ENCODE results near the gene RNF166. TPM values are rescaled to one million over a fixed set of nuclear protein-coding genes. Genes with fewer than 3 reads are reported as not detected.

The RNF166 gene
- total and polyA plus RNA-seq, 4 donors: 6.5 to 9.1 (median 7.6) TPM

DNA sequence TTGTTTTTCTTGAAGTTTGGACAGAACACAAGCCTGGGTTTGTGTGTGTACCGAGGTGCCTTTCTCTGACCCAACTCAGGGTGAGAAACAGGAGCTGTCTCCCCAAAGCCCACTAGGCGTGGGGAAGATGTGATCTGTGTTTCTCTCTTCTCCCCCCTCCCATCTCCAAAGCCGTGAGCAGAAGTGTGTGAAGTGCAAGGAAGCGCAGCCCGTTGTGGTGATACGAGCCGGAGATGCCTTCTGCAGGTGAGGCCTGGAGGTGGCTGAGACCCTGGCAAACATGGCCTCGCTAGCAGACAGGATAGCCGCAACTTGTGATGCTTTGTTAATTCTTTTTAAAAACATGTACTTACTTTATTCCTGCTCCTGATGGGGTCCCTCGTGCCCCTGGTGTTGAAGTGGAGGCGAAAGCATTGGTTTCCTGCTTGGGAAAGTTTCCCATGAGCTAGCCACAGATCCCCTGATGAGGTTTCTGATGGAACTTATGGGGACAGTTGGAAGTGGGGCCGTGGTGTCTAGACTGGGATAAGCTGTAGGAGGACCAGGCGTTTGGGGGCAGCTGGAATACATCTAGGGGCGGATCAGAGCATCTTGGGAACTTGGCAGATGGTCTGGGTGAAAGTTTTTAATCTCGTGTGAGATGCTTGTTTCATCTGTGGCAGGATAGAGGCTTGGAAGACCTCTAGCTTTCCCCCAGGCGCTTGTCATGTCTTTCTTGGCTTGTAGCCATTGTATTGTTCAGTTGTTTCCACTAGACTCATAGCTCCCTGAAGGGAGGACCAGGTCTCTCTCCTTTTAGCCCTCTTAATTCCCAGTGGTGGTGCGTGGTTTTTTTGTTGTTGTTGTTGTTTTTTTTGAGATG lies 988 bp upstream of the RNF166 start:
- peaks cover 0 to under 1% (median 0%) of the 10 kb centered on the region in 4 donors for H3K36me3 ChIP-seq (ENCODE audit: control insufficient read depth in 4 of 4, insufficient read depth in 3 of 4, low read depth in 1 of 4, low read length in 3 of 4)
- peak overlapping the region; percentile 81 to 95 for H3K9ac ChIP-seq (ENCODE audit: low read depth in 1 of 2, low read length in 2 of 2)
- peaks cover 6 to 31% (median 25%) of the 10 kb centered on the region in 4 donors for H3K4me1 ChIP-seq (ENCODE audit: control insufficient read depth in 4 of 4, insufficient read depth in 4 of 4, low read length in 3 of 4)
- TF ChIP-seq, protein P1, sequence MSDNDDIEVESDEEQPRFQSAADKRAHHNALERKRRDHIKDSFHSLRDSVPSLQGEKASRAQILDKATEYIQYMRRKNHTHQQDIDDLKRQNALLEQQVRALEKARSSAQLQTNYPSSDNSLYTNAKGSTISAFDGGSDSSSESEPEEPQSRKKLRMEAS (IDR thresholded peaks at IDR 0.05): no peak
- TF ChIP-seq HNF4G (IDR thresholded peaks at IDR 0.05): no peak
- no peak for TF ChIP-seq JUND (IDR thresholded peaks at IDR 0.05)
- no peak for TF ChIP-seq SP1 (IDR thresholded peaks at IDR 0.05)
- TF ChIP-seq, protein P2, sequence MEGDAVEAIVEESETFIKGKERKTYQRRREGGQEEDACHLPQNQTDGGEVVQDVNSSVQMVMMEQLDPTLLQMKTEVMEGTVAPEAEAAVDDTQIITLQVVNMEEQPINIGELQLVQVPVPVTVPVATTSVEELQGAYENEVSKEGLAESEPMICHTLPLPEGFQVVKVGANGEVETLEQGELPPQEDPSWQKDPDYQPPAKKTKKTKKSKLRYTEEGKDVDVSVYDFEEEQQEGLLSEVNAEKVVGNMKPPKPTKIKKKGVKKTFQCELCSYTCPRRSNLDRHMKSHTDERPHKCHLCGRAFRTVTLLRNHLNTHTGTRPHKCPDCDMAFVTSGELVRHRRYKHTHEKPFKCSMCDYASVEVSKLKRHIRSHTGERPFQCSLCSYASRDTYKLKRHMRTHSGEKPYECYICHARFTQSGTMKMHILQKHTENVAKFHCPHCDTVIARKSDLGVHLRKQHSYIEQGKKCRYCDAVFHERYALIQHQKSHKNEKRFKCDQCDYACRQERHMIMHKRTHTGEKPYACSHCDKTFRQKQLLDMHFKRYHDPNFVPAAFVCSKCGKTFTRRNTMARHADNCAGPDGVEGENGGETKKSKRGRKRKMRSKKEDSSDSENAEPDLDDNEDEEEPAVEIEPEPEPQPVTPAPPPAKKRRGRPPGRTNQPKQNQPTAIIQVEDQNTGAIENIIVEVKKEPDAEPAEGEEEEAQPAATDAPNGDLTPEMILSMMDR (IDR thresholded peaks at IDR 0.05; ENCODE audit: low read depth, low read length, missing input control): no peak
- no peak for TF ChIP-seq YY1 (IDR thresholded peaks at IDR 0.05)
- TF ChIP-seq, protein P3, sequence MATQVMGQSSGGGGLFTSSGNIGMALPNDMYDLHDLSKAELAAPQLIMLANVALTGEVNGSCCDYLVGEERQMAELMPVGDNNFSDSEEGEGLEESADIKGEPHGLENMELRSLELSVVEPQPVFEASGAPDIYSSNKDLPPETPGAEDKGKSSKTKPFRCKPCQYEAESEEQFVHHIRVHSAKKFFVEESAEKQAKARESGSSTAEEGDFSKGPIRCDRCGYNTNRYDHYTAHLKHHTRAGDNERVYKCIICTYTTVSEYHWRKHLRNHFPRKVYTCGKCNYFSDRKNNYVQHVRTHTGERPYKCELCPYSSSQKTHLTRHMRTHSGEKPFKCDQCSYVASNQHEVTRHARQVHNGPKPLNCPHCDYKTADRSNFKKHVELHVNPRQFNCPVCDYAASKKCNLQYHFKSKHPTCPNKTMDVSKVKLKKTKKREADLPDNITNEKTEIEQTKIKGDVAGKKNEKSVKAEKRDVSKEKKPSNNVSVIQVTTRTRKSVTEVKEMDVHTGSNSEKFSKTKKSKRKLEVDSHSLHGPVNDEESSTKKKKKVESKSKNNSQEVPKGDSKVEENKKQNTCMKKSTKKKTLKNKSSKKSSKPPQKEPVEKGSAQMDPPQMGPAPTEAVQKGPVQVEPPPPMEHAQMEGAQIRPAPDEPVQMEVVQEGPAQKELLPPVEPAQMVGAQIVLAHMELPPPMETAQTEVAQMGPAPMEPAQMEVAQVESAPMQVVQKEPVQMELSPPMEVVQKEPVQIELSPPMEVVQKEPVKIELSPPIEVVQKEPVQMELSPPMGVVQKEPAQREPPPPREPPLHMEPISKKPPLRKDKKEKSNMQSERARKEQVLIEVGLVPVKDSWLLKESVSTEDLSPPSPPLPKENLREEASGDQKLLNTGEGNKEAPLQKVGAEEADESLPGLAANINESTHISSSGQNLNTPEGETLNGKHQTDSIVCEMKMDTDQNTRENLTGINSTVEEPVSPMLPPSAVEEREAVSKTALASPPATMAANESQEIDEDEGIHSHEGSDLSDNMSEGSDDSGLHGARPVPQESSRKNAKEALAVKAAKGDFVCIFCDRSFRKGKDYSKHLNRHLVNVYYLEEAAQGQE (IDR thresholded peaks at IDR 0.05): no peak
- TF ChIP-seq, protein P4, sequence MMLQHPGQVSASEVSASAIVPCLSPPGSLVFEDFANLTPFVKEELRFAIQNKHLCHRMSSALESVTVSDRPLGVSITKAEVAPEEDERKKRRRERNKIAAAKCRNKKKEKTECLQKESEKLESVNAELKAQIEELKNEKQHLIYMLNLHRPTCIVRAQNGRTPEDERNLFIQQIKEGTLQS (IDR thresholded peaks at IDR 0.05): no peak
- no peak for TF ChIP-seq GABPA (IDR thresholded peaks at IDR 0.05 in 1 of 2, conservative IDR thresholded peaks at IDR 0.05 in 1 of 2)
- no peak for TF ChIP-seq NR2F2 (IDR thresholded peaks at IDR 0.05)
- no peak for TF ChIP-seq RXRA (IDR thresholded peaks at IDR 0.05)
- no peak for TF ChIP-seq TAF1 (conservative IDR thresholded peaks at IDR 0.05)
- no peak for TF ChIP-seq FOXA2 (IDR thresholded peaks at IDR 0.05)
- TF ChIP-seq, protein P5, sequence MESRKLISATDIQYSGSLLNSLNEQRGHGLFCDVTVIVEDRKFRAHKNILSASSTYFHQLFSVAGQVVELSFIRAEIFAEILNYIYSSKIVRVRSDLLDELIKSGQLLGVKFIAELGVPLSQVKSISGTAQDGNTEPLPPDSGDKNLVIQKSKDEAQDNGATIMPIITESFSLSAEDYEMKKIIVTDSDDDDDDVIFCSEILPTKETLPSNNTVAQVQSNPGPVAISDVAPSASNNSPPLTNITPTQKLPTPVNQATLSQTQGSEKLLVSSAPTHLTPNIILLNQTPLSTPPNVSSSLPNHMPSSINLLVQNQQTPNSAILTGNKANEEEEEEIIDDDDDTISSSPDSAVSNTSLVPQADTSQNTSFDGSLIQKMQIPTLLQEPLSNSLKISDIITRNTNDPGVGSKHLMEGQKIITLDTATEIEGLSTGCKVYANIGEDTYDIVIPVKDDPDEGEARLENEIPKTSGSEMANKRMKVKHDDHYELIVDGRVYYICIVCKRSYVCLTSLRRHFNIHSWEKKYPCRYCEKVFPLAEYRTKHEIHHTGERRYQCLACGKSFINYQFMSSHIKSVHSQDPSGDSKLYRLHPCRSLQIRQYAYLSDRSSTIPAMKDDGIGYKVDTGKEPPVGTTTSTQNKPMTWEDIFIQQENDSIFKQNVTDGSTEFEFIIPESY (IDR thresholded peaks at IDR 0.05): no peak
- TF ChIP-seq EGR1 (IDR thresholded peaks at IDR 0.05; ENCODE audit: low read depth in 2 of 2): no peak
- TF ChIP-seq RAD21 (IDR thresholded peaks at IDR 0.05): no peak
- TF ChIP-seq HNF4A (conservative IDR thresholded peaks at IDR 0.05): no peak
- no peak for TF ChIP-seq FOXA1 (IDR thresholded peaks at IDR 0.05)
- H3K27me3 ChIP-seq (ENCODE audit: control insufficient read depth in 4 of 4, insufficient read depth in 4 of 4, low read length in 3 of 4): no peaks in the 10 kb centered on the region
- WGBS: 49% methylated on average over 17 of the region's 17 CpGs
- DNase-seq (ENCODE audit: low spot score): no peak
- peak overlapping the region in 1 of 2 donors; percentile 65 for H3K27ac ChIP-seq (ENCODE audit: low read depth in 1 of 2, low read length in 2 of 2)
- no peaks in the 10 kb centered on the region for H3K9me3 ChIP-seq (ENCODE audit: control insufficient read depth in 4 of 4, low read length in 3 of 4)
- peak overlapping the region; percentile 77 to 90 (median 83) for H3K4me3 ChIP-seq (ENCODE audit: low read depth in 1 of 3, low read length in 3 of 3)
